Thyroid gland (tissue), 4 donors: Measurements from ENCODE around the gene MYO1D. TPM values are rescaled to one million over a fixed set of nuclear protein-coding genes. Genes with fewer than 3 reads are reported as not detected.

Source experiments
- DNase-seq, 2 donors: peaks; one replicate each; pipeline ENCODE4 v3.0.0-alpha.2; 2019
- H3K27ac ChIP-seq, 3 donors: fragments of 200-600 bp; sonication (generic); 1 replicate in 2 of 3; 2 replicates in 1 of 3; pipeline ENCODE4 v1.5.1; 2016 to 2019; ENCODE audit warnings: mild to moderate bottlenecking in 1 of 3, moderate library complexity in 1 of 3
- H3K27me3 ChIP-seq: fragments of 200-600 bp; sonication (generic); one replicate; pipeline ENCODE4 v1.5.1; 2019
- H3K36me3 ChIP-seq, 2 donors: fragments of 200-600 bp; sonication (generic); one replicate each; pipeline ENCODE4 v1.5.1; 2016 to 2019
- H3K4me1 ChIP-seq, 2 donors: fragments of 200-600 bp; sonication (generic); one replicate each; pipeline ENCODE4 v1.5.1; 2017 to 2019
- H3K4me3 ChIP-seq, 3 donors: fragments of 200-600 bp; sonication (generic); replicated peaks in 1 of 3; 1 replicate in 2 of 3; 2 replicates in 1 of 3; pipeline ENCODE4 v1.5.1; 2016; ENCODE audit warnings: mild to moderate bottlenecking in 1 of 3
- H3K9me3 ChIP-seq: fragments of 200-600 bp; sonication (generic); one replicate; pipeline ENCODE4 v1.5.1; 2017
- CTCF ChIP-seq, 6 experiments: fragments of 200-600 bp in 3 of 6; fragments of 450-650 bp in 3 of 6; sonication (generic) in 3 of 6; IDR thresholded peaks; one replicate each; pipeline ENCODE4 v1.5.1; 2016 to 2019; ENCODE audit warnings: antibody characterized with exemption in 6 of 6, mild to moderate bottlenecking in 2 of 6, inconsistent platforms in 1 of 6, moderate library complexity in 1 of 6
- POLR2A ChIP-seq, 2 donors: fragments of 450-650 bp; IDR thresholded peaks; one replicate each; pipeline ENCODE4 v1.6.1; 2017; ENCODE audit warnings: antibody characterized with exemption in 2 of 2, mild to moderate bottlenecking in 2 of 2, moderate library complexity in 1 of 2
- WGBS, 2 donors: methylation state at CpG; one replicate each; pipeline ENCODE4 v1.1.5; 2017; 5-methylcytosine and 5-hydroxymethylcytosine counted together
- intact Hi-C: fragments of 100-400 bp; cut with DNase I; formaldehyde crosslinking; loops from one replicate; pipeline ENCODE4 v1.15.1; 2023
- total RNA-seq, 4 donors: library from RNA; depleted of rRNA; stranded (reverse); fragments of >200 nt; gene quantifications; one replicate each; pipeline ENCODE4 v1.2.3, GENCODE V29; 2016

MYO1D gene
- total RNA-seq, 4 donors from 2014 or later = 91.9 to 143 (median 97.8) TPM

- Histone ChIP-seq H3K4me1 (peaks cover 6 to 49% of the 10 kb centered on the region in 2 donors), H3K36me3 (no peaks in the 10 kb centered on the region), H3K4me3 (no peak overlapping the region), H3K27ac (peak overlapping the region; percentile 16 to 25 (median 19)), H3K9me3 (no peaks in the 10 kb centered on the region), H3K27me3 (no peaks in the 10 kb centered on the region)
- intact Hi-C loops = loop anchor here (10.0 kb wide), 1 partner anchor 65 kb away; no protein-coding TSS in a partner anchor
- DNase-seq = no peak
- WGBS, 2 donors = 58 to 61% methylated on average over 3 of the region's 3 CpGs
- no peak for TF ChIP-seq POLR2A (IDR thresholded peaks at IDR 0.05)
Observed at GRCh38 chr17:32870027-32870670, 6.8 kb downstream of the MYO1D start.

DNA sequence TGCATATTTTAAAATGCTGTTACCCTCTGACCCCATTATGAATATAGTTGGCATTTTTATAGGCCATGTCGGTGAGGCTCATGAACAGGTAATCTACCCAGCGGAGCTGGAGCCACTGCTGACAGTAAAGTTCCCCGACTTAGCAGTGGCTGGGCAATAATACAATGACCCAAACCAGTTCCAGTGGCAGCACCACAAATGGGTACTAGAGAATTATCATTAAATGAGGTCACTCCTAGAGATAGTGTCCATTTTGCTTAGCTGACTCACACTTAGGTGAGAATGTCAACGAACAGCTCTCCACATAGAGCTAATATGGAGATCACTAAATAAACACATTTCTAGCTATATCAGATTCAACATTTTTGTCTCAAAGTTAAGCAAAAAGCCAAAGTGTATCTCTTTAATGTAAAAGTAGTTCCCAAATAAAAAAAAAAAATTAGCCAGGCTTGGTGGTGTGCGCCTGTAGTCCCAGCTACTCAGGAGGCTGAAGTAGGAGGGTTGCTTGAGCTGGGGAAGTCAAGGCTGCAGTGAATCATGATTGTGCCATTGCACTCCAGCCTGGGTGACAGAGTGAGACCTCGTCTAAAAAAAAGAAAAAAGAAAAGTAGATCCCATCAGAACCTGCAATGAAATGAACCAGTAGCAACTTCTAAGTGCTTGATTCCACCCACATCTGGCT, 7.4 kb downstream of the MYO1D start:
- DNase-seq = no peak
- WGBS, 2 donors = 85 to 89% methylated on average over 6 of the region's 6 CpGs
- intact Hi-C loops = loop anchor here (10.0 kb wide), 1 partner anchor 65 kb away; no protein-coding TSS in a partner anchor
- H3K27ac ChIP-seq = peak overlapping the region in 2 of 3 donors; percentile 18 to 22
- H3K4me3 ChIP-seq = no peak overlapping the region
- H3K4me1 ChIP-seq = peaks cover 6 to 47% of the 10 kb centered on the region in 2 donors
- TF ChIP-seq CTCF (IDR thresholded peaks at IDR 0.05) = no peak
- no peak for TF ChIP-seq POLR2A (IDR thresholded peaks at IDR 0.05)
- H3K9me3 ChIP-seq = no peaks in the 10 kb centered on the region
- no peaks in the 10 kb centered on the region for H3K27me3 ChIP-seq
- no peaks in the 10 kb centered on the region for H3K36me3 ChIP-seq

DNA sequence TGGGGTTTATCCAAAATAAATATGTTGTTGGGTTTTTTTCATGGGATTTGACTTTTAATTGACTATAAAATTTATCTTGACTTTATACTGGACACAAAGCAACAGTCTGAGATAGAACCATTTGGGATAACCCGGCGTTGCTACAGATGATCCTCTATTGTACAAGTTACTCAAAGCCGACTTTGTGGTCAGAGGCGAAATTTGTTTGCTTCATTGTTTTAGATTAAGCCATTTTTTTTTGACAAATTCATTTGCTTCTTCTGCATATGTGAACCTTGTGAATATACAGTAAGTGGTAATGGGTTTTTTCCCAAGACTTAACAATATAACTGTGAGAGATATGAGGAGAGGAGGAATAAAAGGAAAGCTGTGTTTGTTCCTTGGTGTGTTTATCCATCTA, 11.8 kb downstream of the MYO1D start:
- H3K27ac ChIP-seq = no peak overlapping the region
- no peaks in the 10 kb centered on the region for H3K36me3 ChIP-seq
- 98 to 99% methylated on average over 4 of the region's 4 CpGs for WGBS, 2 donors
- intact Hi-C loops = no loop called here
- no peak overlapping the region for H3K4me3 ChIP-seq
- no peaks in the 10 kb centered on the region for H3K27me3 ChIP-seq
- TF ChIP-seq CTCF (IDR thresholded peaks at IDR 0.05) (no peak), POLR2A (IDR thresholded peaks at IDR 0.05) (no peak)
- H3K4me1 ChIP-seq = peaks cover 17 to 28% of the 10 kb centered on the region in 2 donors
- no peak for DNase-seq
- H3K9me3 ChIP-seq = no peaks in the 10 kb centered on the region

GRCh38 chr17:32863559-32863958, 13.4 kb downstream of the MYO1D start:
- no peak overlapping the region for H3K4me3 ChIP-seq
- H3K36me3 ChIP-seq = no peaks in the 10 kb centered on the region
- peak overlapping the region in 1 of 3 donors; percentile 43 for H3K27ac ChIP-seq
- peaks cover 10 to 22% of the 10 kb centered on the region in 2 donors for H3K4me1 ChIP-seq
- no peak for DNase-seq
- intact Hi-C loops = no loop called here
- 70 to 80% methylated on average over 1 of the region's 1 CpG for WGBS, 2 donors
- H3K9me3 ChIP-seq = no peaks in the 10 kb centered on the region
- TF ChIP-seq CTCF (IDR thresholded peaks at IDR 0.05) (no peak), POLR2A (IDR thresholded peaks at IDR 0.05) (no peak)
- no peaks in the 10 kb centered on the region for H3K27me3 ChIP-seq

GRCh38 chr17:32862940-32863339, 14.0 kb downstream of the MYO1D start:
- H3K27ac ChIP-seq = peak overlapping the region in 1 of 3 donors; percentile 43
- WGBS, 2 donors = 92 to 100% methylated on average over 2 of the region's 2 CpGs

More at GRCh38 chr17:32862940-32863339, 14.0 kb downstream of the MYO1D start:
- Histone ChIP-seq H3K4me3 (no peak overlapping the region), H3K36me3 (no peaks in the 10 kb centered on the region), H3K27me3 (no peaks in the 10 kb centered on the region), H3K4me1 (peaks cover 10 to 21% of the 10 kb centered on the region in 2 donors), H3K9me3 (no peaks in the 10 kb centered on the region)
- intact Hi-C loops = no loop called here
- TF ChIP-seq CTCF (IDR thresholded peaks at IDR 0.05) = no peak
- no peak for TF ChIP-seq POLR2A (IDR thresholded peaks at IDR 0.05)
- no peak for DNase-seq
